Heart left ventricle (tissue), 16 donors: ENCODE measurements around the gene STEAP1. TPM values are rescaled to one million over a fixed set of nuclear protein-coding genes. Genes with fewer than 3 reads are reported as not detected.
"Not testable (repeated sequence)": the region's sequence is repeated elsewhere in the genome, so short reads cannot be mapped to it uniquely, and the experiment has no call there.

Experiments used
- ATAC-seq, 4 donors: fragments of 200-7000 bp; cut with Tn5 transposase; one replicate each; pipeline ENCODE4 v1.9.1; 2020 to 2022; ENCODE audit warnings: moderate library complexity in 4 of 4, mild to moderate bottlenecking in 3 of 4, moderate number of reproducible peaks in 1 of 4
- DNase-seq, 5 donors: peaks; one replicate each; pipeline ENCODE4 v3.0.0-alpha.2; 2020
- H3K27ac ChIP-seq, 12 donors: fragments of 200-600 bp; sonication (generic) in 4 of 12; one replicate each; pipeline versions ENCODE4 v1.5.0 to v1.8.0; 2016 to 2022; ENCODE audit warnings: mild to moderate bottlenecking in 2 of 12
- H3K27me3 ChIP-seq, 9 donors: fragments of 200-600 bp; sonication (generic) in 2 of 9; one replicate each; pipeline versions ENCODE4 v1.5.1 to v1.8.0; 2016 to 2022; ENCODE audit warnings: mild to moderate bottlenecking in 3 of 9
- H3K36me3 ChIP-seq, 9 donors: fragments of 200-600 bp; sonication (generic) in 2 of 9; one replicate each; pipeline versions ENCODE4 v1.5.0 to v1.8.0; 2018 to 2022; ENCODE audit warnings: mild to moderate bottlenecking in 2 of 9
- H3K4me1 ChIP-seq, 12 donors: fragments of 200-600 bp; sonication (generic) in 4 of 12; one replicate each; pipeline versions ENCODE4 v1.5.0 to v1.8.0; 2016 to 2022; ENCODE audit warnings: mild to moderate bottlenecking in 3 of 12
- H3K4me3 ChIP-seq, 12 donors: fragments of 200-600 bp; sonication (generic) in 4 of 12; one replicate each; pipeline versions ENCODE4 v1.5.0 to v1.8.0; 2017 to 2022; ENCODE audit warnings: mild to moderate bottlenecking in 9 of 12, moderate library complexity in 4 of 12
- H3K9me3 ChIP-seq, 12 donors: fragments of 200-600 bp; sonication (generic) in 4 of 12; one replicate each; pipeline versions ENCODE4 v1.5.0 to v1.8.0; 2016 to 2022; ENCODE audit warnings: mild to moderate bottlenecking in 1 of 12
- CTCF ChIP-seq, 12 donors: fragments of 200-600 bp; sonication (generic) in 4 of 12; IDR thresholded peaks; one replicate each; pipeline versions ENCODE4 v1.5.0 to v1.8.0; 2018 to 2022; ENCODE audit warnings: antibody characterized with exemption in 12 of 12, mild to moderate bottlenecking in 5 of 12
- POLR2A ChIP-seq, 2 donors: fragments of 450-650 bp; IDR thresholded peaks; one replicate each; pipeline ENCODE4 v1.6.1; 2017; ENCODE audit warnings: antibody characterized with exemption in 2 of 2, mild to moderate bottlenecking in 2 of 2, moderate library complexity in 2 of 2
- WGBS, 4 donors: extraction: QIAGEN DNeasy Blood & Tissue Kit in 2 of 4; methylation state at CpG; one replicate each; pipeline versions ENCODE4 v1.1.5 to v1.1.7; 2013 to 2018; 5-methylcytosine and 5-hydroxymethylcytosine counted together
- intact Hi-C, 10 donors: fragments of 100-400 bp; cut with DNase I; formaldehyde crosslinking; loops; one replicate each; pipeline versions ENCODE4 v1.11.1 to v1.14.2; 2022
- polyA plus RNA-seq, 2 donors: library from polyadenylated mRNA; stranded (reverse); fragments of 200-250 nt; gene quantifications; one replicate each; pipeline ENCODE4 v1.2.3, GENCODE V29; 2013
- total RNA-seq, 9 donors: library from RNA; depleted of rRNA in 2 of 9; stranded (reverse); fragments of >200 nt in 2 of 9; fragmentation: NEBNext Ultra II Directional in 3 of 9; extraction: Animal tissue kit (Norgen Biotek cat#: 25700) in 3 of 9; gene quantifications; one replicate each; pipeline versions ENCODE4 v1.1.0 to v1.2.4, GENCODE V29; 2016 to 2023
- donor health status: ischemic (EF 13 %, LVEDD 7.1; RV severe dilation, severe dysfunction).
- donor health status: healthy with polysubstance abuse.
- donor health status: DM: no; HTN: yes; CAD: no.
- donor health status: DM: no; HTN: no; CAD: no.
- donor health status: ischemic (EF 25% LVEDD 6.9; RV normal size, moderate dysfunction).
- donor health status: ischemic (EF 25% LVEDD 5.7; RV mildly dilated, moderate dysfunction).
- donor health status: healthy.
- donor health status: DM: yes; HTN: yes; CAD: no.
- donor health status: ischemic (EF 35%, LVEDD 5.7; RV mildly dilated, moderate dysfunction).
- donor health status: nonischemic (EF 11% LVEDD 7.7; RV severe dilation, severe dysfunction).
- donor health status: DM: yes; HTN: yes; CAD: no.
- donor health status: PGD.
- donor health status: ischemic (EF 29% LVEDD 5.4; RV normal size, mild dysfunction).
- donor health status: nonischemic (EF 23%, LVEDD 6.1; RV moderate dilation, normal function).

Gene STEAP1
- total and polyA plus RNA-seq, 11 donors, result 0.34 to 8.3 (median 0.82) TPM

GRCh38 chr7:90147079-90147960 is 6.9 kb upstream of the STEAP1 start:
- ATAC-seq, H3K27me3 ChIP-seq, intact Hi-C loops, H3K9me3 ChIP-seq, H3K4me1 ChIP-seq, H3K4me3 ChIP-seq, DNase-seq, H3K36me3 ChIP-seq, H3K27ac ChIP-seq: not testable (repeated sequence)
- 76 to 96% (median 78%) methylated on average over 10 to 14 of the region's 14 CpGs for WGBS, 4 donors

- H3K4me1 ChIP-seq, intact Hi-C loops, ATAC-seq, H3K36me3 ChIP-seq, DNase-seq, H3K9me3 ChIP-seq, H3K4me3 ChIP-seq, H3K27ac ChIP-seq, H3K27me3 ChIP-seq: not testable (repeated sequence)
- peak in 9 of 12 donors; percentile 7 to 45 (median 36) for TF ChIP-seq CTCF (IDR thresholded peaks at IDR 0.05)
These were observed 4.8 kb upstream of the STEAP1 start for GRCh38 chr7:90149428-90149827.

GRCh38 chr7:90151884-90152283 is 2.4 kb upstream of the STEAP1 start:
- H3K4me1 ChIP-seq, result peaks cover 0 to 10% (median 0%) of the 10 kb centered on the region in 12 donors
- H3K36me3 ChIP-seq, DNase-seq, ATAC-seq, H3K9me3 ChIP-seq, H3K27ac ChIP-seq, H3K27me3 ChIP-seq, H3K4me3 ChIP-seq: not testable (repeated sequence)
- intact Hi-C loops, result loop anchor here in 9 of 10 donors (5.0 to 10.0 kb wide), 6 partner anchors 60 to 280 kb away; partner anchors contain the start of gene STEAP2 (in 1 of the 9)
- WGBS, 4 donors, result 62 to 68% (median 65%) methylated on average over 3 of the region's 3 CpGs

GRCh38 chr7:90152642-90153253 is 1.5 kb upstream of the STEAP1 start:
- H3K27ac ChIP-seq, H3K27me3 ChIP-seq, ATAC-seq, H3K9me3 ChIP-seq, H3K4me3 ChIP-seq, H3K36me3 ChIP-seq, DNase-seq: not testable (repeated sequence)
- 32 to 36% (median 35%) methylated on average over 9 of the region's 9 CpGs for WGBS, 4 donors
- TF ChIP-seq CTCF (IDR thresholded peaks at IDR 0.05), result peak; percentile 32 to 67 (median 55)
- H3K4me1 ChIP-seq, result peaks cover 0 to 10% (median 0%) of the 10 kb centered on the region in 12 donors
- intact Hi-C loops, result loop anchor here in 9 of 10 donors (5.0 to 10.0 kb wide), 6 partner anchors 60 to 280 kb away; partner anchors contain the start of gene STEAP2 (in 1 of the 9)

GRCh38 chr7:90155206-90155605 is 937 bp downstream of the STEAP1 start:
- Histone ChIP-seq H3K36me3 (no peaks in the 10 kb centered on the region), H3K27ac (no peak overlapping the region), H3K4me3 (no peak overlapping the region), H3K9me3 (no peaks in the 10 kb centered on the region), H3K27me3 (no peaks in the 10 kb centered on the region), H3K4me1 (peaks cover 0 to 10% (median 0%) of the 10 kb centered on the region in 12 donors)
- ATAC-seq, result no peak
- WGBS, 4 donors, result 82 to 88% (median 86%) methylated on average over 4 of the region's 4 CpGs
- TF ChIP-seq POLR2A (IDR thresholded peaks at IDR 0.05) (no peak), CTCF (IDR thresholded peaks at IDR 0.05) (no peak)
- no peak for DNase-seq
- intact Hi-C loops, result loop anchor here in 5 of 10 donors (2.0 to 10.0 kb wide), 5 partner anchors 108 to 274 kb away; no protein-coding TSS in a partner anchor

- intact Hi-C loops, result loop anchor here in 2 of 10 donors (5.0 to 10.0 kb wide), 2 partner anchors 107 to 270 kb away; no protein-coding TSS in a partner anchor
- not testable (repeated sequence) for H3K4me3 ChIP-seq, ATAC-seq, DNase-seq, H3K36me3 ChIP-seq, H3K27ac ChIP-seq, H3K27me3 ChIP-seq, H3K9me3 ChIP-seq
- WGBS, 4 donors, result 73 to 81% (median 78%) methylated on average over 2 of the region's 2 CpGs
- H3K4me1 ChIP-seq, result peaks cover 0 to 10% (median 0%) of the 10 kb centered on the region in 12 donors
These were observed 3.1 kb downstream of the STEAP1 start for GRCh38 chr7:90157331-90157730.

GRCh38 chr7:90157761-90158350 is 3.6 kb downstream of the STEAP1 start:
- H3K27ac ChIP-seq, H3K27me3 ChIP-seq, ATAC-seq, H3K9me3 ChIP-seq, H3K4me3 ChIP-seq, H3K36me3 ChIP-seq, DNase-seq: not testable (repeated sequence)
- peaks cover 0 to 10% (median 0%) of the 10 kb centered on the region in 12 donors for H3K4me1 ChIP-seq
- intact Hi-C loops, result loop anchor here in 2 of 10 donors (5.0 to 10.0 kb wide), 2 partner anchors 107 to 269 kb away; no protein-coding TSS in a partner anchor
- 79 to 93% (median 83%) methylated on average over 3 to 4 of the region's 4 CpGs for WGBS, 4 donors
